HG03108 (cell line): ENCODE data around the gene ZNF684.
"Not testable (repeated sequence)": the region's sequence is repeated elsewhere in the genome, so short reads cannot be mapped to it uniquely, and the experiment has no call there.

Source experiments
- ATAC-seq: cut with Tn5 transposase; IDR thresholded peaks from one replicate; pipeline ENCODE4 v1.9.1; 2021; ENCODE audit warnings: moderate library complexity; ENCODE audit not compliant: unreplicated experiment

ZNF684 gene

GRCh38 chr1:40567825-40568224 lies 36.4 kb downstream of the ZNF684 start:
- ATAC-seq: no peak

GRCh38 chr1:40574805-40575204 lies 43.4 kb downstream of the ZNF684 start:
- ATAC-seq: not testable (repeated sequence)

GRCh38 chr1:40575336-40575735 lies 43.9 kb downstream of the ZNF684 start:
- ATAC-seq: no peak

- ATAC-seq: no peak
Observed at GRCh38 chr1:40582116-40582515, 50.7 kb downstream of the ZNF684 start.

- no peak for ATAC-seq
Observed at GRCh38 chr1:40583980-40584379, 52.5 kb downstream of the ZNF684 start.

GRCh38 chr1:40588586-40588985 lies 57.1 kb downstream of the ZNF684 start:
- ATAC-seq: no peak

- ATAC-seq: no peak
Observed at GRCh38 chr1:40592107-40592803, 60.8 kb downstream of the ZNF684 start.

GRCh38 chr1:40593449-40594186 lies 62.2 kb downstream of the ZNF684 start:
- ATAC-seq: no peak

GRCh38 chr1:40594187-40594531 lies 62.7 kb downstream of the ZNF684 start:
- no peak for ATAC-seq

GRCh38 chr1:40595623-40596022 lies 64.2 kb downstream of the ZNF684 start:
- ATAC-seq: no peak
